Activated CD8-positive, alpha-beta T cell treated with anti-CD3 and anti-CD28 coated beads for 36 hours (primary cell): Measurements from ENCODE around the gene CTBP2. TPM values are rescaled to one million over a fixed set of nuclear protein-coding genes. Genes with fewer than 3 reads are reported as not detected.

Experiments
- ATAC-seq: fragments of 200-7000 bp; cut with Tn5 transposase; one replicate; pipeline ENCODE4 v1.10.0; 2021; ENCODE audit warnings: mild to moderate bottlenecking, moderate library complexity
- CTCF ChIA-PET: fragments of 350-600 bp; sonication (Branson Sonifier 250); formaldehyde crosslinking; loops from one replicate; lab custom pipeline; 2021; ENCODE audit warnings: antibody characterized with exemption; lab: Charles Lee
- POLR2A ChIA-PET: fragments of 350-600 bp; sonication (Branson Sonifier 250); formaldehyde crosslinking; loops from one replicate; lab custom pipeline; 2021; ENCODE audit warnings: antibody characterized with exemption; lab: Charles Lee
- DNase-seq: peaks from one replicate; pipeline ENCODE4 v3.0.0-alpha.2; 2020
- H3K27ac Mint-ChIP-seq: one replicate; pipeline ENCODE4 v1.8.0; 2021; ENCODE audit warnings: mild to moderate bottlenecking, mixed read lengths
- H3K27me3 Mint-ChIP-seq: one replicate; pipeline ENCODE4 v1.8.0; 2021; ENCODE audit warnings: mixed read lengths
- H3K36me3 Mint-ChIP-seq: one replicate; pipeline ENCODE4 v1.8.0; 2021; ENCODE audit warnings: low read depth, mixed read lengths
- H3K4me1 Mint-ChIP-seq: one replicate; pipeline ENCODE4 v1.8.0; 2021; ENCODE audit warnings: low read depth, mixed read lengths
- H3K4me3 Mint-ChIP-seq: one replicate; pipeline ENCODE4 v1.8.0; 2021; ENCODE audit warnings: mild to moderate bottlenecking, moderate library complexity, mixed read lengths
- H3K9me3 Mint-ChIP-seq: one replicate; pipeline ENCODE4 v1.8.0; 2021; ENCODE audit warnings: mixed read lengths
- CTCF ChIP-seq: fragments of 200-600 bp; IDR thresholded peaks from one replicate; pipeline ENCODE4 v1.8.0; 2022; ENCODE audit warnings: antibody characterized with exemption, mild to moderate bottlenecking
- intact Hi-C: fragments of 100-400 bp; cut with micrococcal nuclease; formaldehyde crosslinking; loops from one replicate; pipeline ENCODE4 v1.10.0; 2022
- total RNA-seq, 2 experiments: library from RNA; stranded (reverse); gene quantifications; one replicate each; pipeline ENCODE4 v1.2.3, GENCODE V29; 2021

The CTBP2 gene
- total RNA-seq, 2 experiments from 2014 or later = 0.60 to 0.88 TPM

- DNase-seq = no peak
- TF ChIP-seq CTCF = no peak
- no peaks in the 10 kb centered on the region for H3K36me3 Mint-ChIP-seq
- peaks cover 47% of the 10 kb centered on the region for H3K27me3 Mint-ChIP-seq
- ATAC-seq = no peak
- no peaks in the 10 kb centered on the region for H3K9me3 Mint-ChIP-seq
- H3K4me1 Mint-ChIP-seq = no peaks in the 10 kb centered on the region
- H3K27ac Mint-ChIP-seq = no peak overlapping the region
- H3K4me3 Mint-ChIP-seq = no peak overlapping the region
- ChIA-PET CTCF (no interaction called here), POLR2A (no interaction called here)
- intact Hi-C loops = no loop called here
Measured at GRCh38 chr10:125147971-125148439, 12.4 kb downstream of the CTBP2 start.

GRCh38 chr10:125146791-125147579 is 13.4 kb downstream of the CTBP2 start:
- CTCF ChIA-PET = no interaction called here
- H3K27me3 Mint-ChIP-seq = peaks cover 41% of the 10 kb centered on the region

GRCh38 chr10:125145636-125146035 is 14.7 kb downstream of the CTBP2 start:
- CTCF ChIA-PET = no interaction called here

More at GRCh38 chr10:125146791-125147579, 13.4 kb downstream of the CTBP2 start:
- Mint-ChIP-seq H3K27ac (no peak overlapping the region), H3K4me1 (no peaks in the 10 kb centered on the region), H3K4me3 (no peak overlapping the region), H3K36me3 (no peaks in the 10 kb centered on the region), H3K9me3 (no peaks in the 10 kb centered on the region)
- POLR2A ChIA-PET = no interaction called here
- intact Hi-C loops = no loop called here
- DNase-seq (no peak), ATAC-seq (no peak)
- TF ChIP-seq CTCF = no peak

GRCh38 chr10:125144693-125145623 is 15.4 kb downstream of the CTBP2 start:
- Mint-ChIP-seq H3K4me3 (no peak overlapping the region), H3K27me3 (peaks cover 32% of the 10 kb centered on the region)

More at GRCh38 chr10:125145636-125146035, 14.7 kb downstream of the CTBP2 start:
- ATAC-seq (no peak), DNase-seq (no peak)
- Mint-ChIP-seq H3K27ac (no peak overlapping the region), H3K36me3 (no peaks in the 10 kb centered on the region), H3K27me3 (peaks cover 36% of the 10 kb centered on the region), H3K9me3 (no peaks in the 10 kb centered on the region), H3K4me3 (no peak overlapping the region), H3K4me1 (no peaks in the 10 kb centered on the region)
- POLR2A ChIA-PET = no interaction called here
- intact Hi-C loops = no loop called here
- TF ChIP-seq CTCF = peak; percentile 0

More at GRCh38 chr10:125144693-125145623, 15.4 kb downstream of the CTBP2 start:
- peak; percentile 41 for DNase-seq
- no peak for TF ChIP-seq CTCF
- ChIA-PET CTCF (interaction anchor here (1.1 kb wide), 1 partner anchor 20 kb away, joined by 3 read pairs; no protein-coding TSS in a partner anchor), POLR2A (no interaction called here)
- intact Hi-C loops = no loop called here
- Mint-ChIP-seq H3K27ac (no peak overlapping the region), H3K9me3 (no peaks in the 10 kb centered on the region), H3K4me1 (no peaks in the 10 kb centered on the region), H3K36me3 (no peaks in the 10 kb centered on the region)
- ATAC-seq = peak; percentile 65
